Liver (tissue), 9 donors: ENCODE results near the gene SLCO4A1. TPM values are rescaled to one million over a fixed set of nuclear protein-coding genes. Genes with fewer than 3 reads are reported as not detected.

Experiments used
- DNase-seq: peaks from one replicate; pipeline ENCODE4 v3.0.0-alpha.2; 2017; ENCODE audit warnings: low spot score
- H3K27ac ChIP-seq, 2 donors: one replicate each; pipeline ENCODE4 v1.7.0; 2013; ENCODE audit warnings: inconsistent platforms in 2 of 2, low read length in 2 of 2, control low read depth in 1 of 2, low read depth in 1 of 2, mild to moderate bottlenecking in 1 of 2
- H3K27me3 ChIP-seq, 4 donors: one replicate each; pipeline versions ENCODE4 v1.6.1 to v1.7.0; 2013; ENCODE audit warnings: low read length in 3 of 4, inconsistent platforms in 1 of 4, mild to moderate bottlenecking in 1 of 4, moderate library complexity in 1 of 4; ENCODE audit not compliant: control insufficient read depth in 4 of 4, insufficient read depth in 4 of 4
- H3K36me3 ChIP-seq, 4 donors: one replicate each; pipeline versions ENCODE4 v1.6.1 to v1.7.0; 2013; ENCODE audit warnings: low read length in 3 of 4, mild to moderate bottlenecking in 3 of 4, low read depth in 1 of 4, moderate library complexity in 1 of 4; ENCODE audit not compliant: control insufficient read depth in 4 of 4, insufficient read depth in 3 of 4
- H3K4me1 ChIP-seq, 4 donors: one replicate each; pipeline versions ENCODE4 v1.6.1 to v1.7.0; 2013; ENCODE audit warnings: low read length in 3 of 4, mild to moderate bottlenecking in 3 of 4, moderate library complexity in 1 of 4; ENCODE audit not compliant: control insufficient read depth in 4 of 4, insufficient read depth in 4 of 4
- H3K4me3 ChIP-seq, 3 donors: one replicate each; pipeline versions ENCODE4 v1.6.1 to v1.7.0; 2013; ENCODE audit warnings: low read length in 3 of 3, control low read depth in 1 of 3, low read depth in 1 of 3, mild to moderate bottlenecking in 1 of 3
- H3K9ac ChIP-seq, 2 donors: one replicate each; pipeline ENCODE4 v1.7.0; 2013; ENCODE audit warnings: low read length in 2 of 2, mild to moderate bottlenecking in 2 of 2, moderate library complexity in 2 of 2, control low read depth in 1 of 2, low read depth in 1 of 2
- H3K9me3 ChIP-seq, 4 donors: one replicate each; pipeline versions ENCODE4 v1.6.1 to v1.7.0; 2013; ENCODE audit warnings: low read length in 3 of 4; ENCODE audit not compliant: control insufficient read depth in 4 of 4
- ATF3 ChIP-seq: IDR thresholded peaks from 2 replicates; pipeline ENCODE4 v1.6.1; 2016; ENCODE audit warnings: antibody characterized with exemption
- CTCF ChIP-seq: fragments of 150-350 bp; IDR thresholded peaks from 2 replicates; pipeline ENCODE4 v1.5.1; 2017; ENCODE audit warnings: improper control_type of control experiment, low read depth, low read length; ENCODE audit not compliant: missing input control
- EGR1 ChIP-seq, 2 donors: IDR thresholded peaks; 2 replicates each; pipeline ENCODE4 v1.6.1; 2016 to 2018; ENCODE audit warnings: antibody characterized with exemption in 2 of 2, low read depth in 2 of 2
- FOXA1 ChIP-seq: IDR thresholded peaks from 2 replicates; pipeline ENCODE4 v1.6.1; 2016; ENCODE audit warnings: antibody characterized with exemption
- FOXA2 ChIP-seq: IDR thresholded peaks from 2 replicates; pipeline ENCODE4 v1.6.1; 2016; ENCODE audit warnings: antibody characterized with exemption
- HNF4G ChIP-seq: IDR thresholded peaks from 2 replicates; pipeline ENCODE4 v1.6.1; 2016; ENCODE audit warnings: antibody characterized with exemption
- JUND ChIP-seq, 2 donors: IDR thresholded peaks; 2 replicates each; pipeline ENCODE4 v1.6.1; 2016; ENCODE audit warnings: antibody characterized with exemption in 2 of 2
- MAX ChIP-seq: IDR thresholded peaks from 2 replicates; pipeline ENCODE4 v1.6.1; 2016; ENCODE audit warnings: antibody characterized with exemption
- RAD21 ChIP-seq, 2 donors: IDR thresholded peaks; 2 replicates each; pipeline ENCODE4 v1.6.1; 2016; ENCODE audit warnings: antibody characterized with exemption in 2 of 2, mild to moderate bottlenecking in 2 of 2
- REST ChIP-seq: IDR thresholded peaks from 2 replicates; pipeline ENCODE4 v1.6.1; 2016; ENCODE audit warnings: antibody characterized with exemption, mild to moderate bottlenecking
- RXRA ChIP-seq, 2 donors: IDR thresholded peaks; 2 replicates each; pipeline ENCODE4 v1.6.1; 2017 to 2018; ENCODE audit warnings: antibody characterized with exemption in 2 of 2, mild to moderate bottlenecking in 1 of 2
- TAF1 ChIP-seq: conservative IDR thresholded peaks from 2 replicates; pipeline ENCODE4 v1.6.1; 2016; ENCODE audit warnings: antibody characterized with exemption, mild to moderate bottlenecking
- YY1 ChIP-seq: IDR thresholded peaks from 2 replicates; pipeline ENCODE4 v1.6.1; 2016; ENCODE audit warnings: antibody characterized with exemption, mild to moderate bottlenecking
- ZBTB33 ChIP-seq: IDR thresholded peaks from 2 replicates; pipeline ENCODE4 v1.6.1; 2016; ENCODE audit warnings: antibody characterized with exemption
- WGBS: extraction: QIAGEN DNeasy Blood & Tissue Kit; methylation state at CpG from one replicate; pipeline ENCODE4 v1.1.7; 2013; 5-methylcytosine and 5-hydroxymethylcytosine counted together
- polyA plus RNA-seq, 2 donors: library from polyadenylated mRNA; stranded (reverse) in 1 of 2; unstranded in 1 of 2; fragments of 200-250 nt in 1 of 2; fragments of >200 nt in 1 of 2; fragmentation: Nextera tagmentation in 1 of 2; extraction: Ambion mirVana in 1 of 2; gene quantifications; one replicate each; pipeline versions ENCODE4 v1.2.1 to v1.2.3, GENCODE V29; 2013 to 2015
- total RNA-seq, 2 donors: library from RNA; depleted of rRNA; stranded (reverse); fragments of >200 nt; gene quantifications; one replicate each; pipeline ENCODE4 v1.2.3, GENCODE V29; 2014
- donor health status: healthy.
- donor health status: healthy.
- donor health status: healthy.
- donor health status: healthy.
- donor health status: healthy.

The SLCO4A1 gene
- total and polyA plus RNA-seq, 4 donors, result 1.3 to 4.3 (median 2.6) TPM

- TF ChIP-seq REST, result no peak
- no peak for TF ChIP-seq FOXA2
- no peak for TF ChIP-seq MAX
- TF ChIP-seq ZBTB33, result no peak
Observed at GRCh38 chr20:62634330-62634967, 7.9 kb upstream of the SLCO4A1 start (continued).

- no peaks in the 10 kb centered on the region for H3K9me3 ChIP-seq
- no peak for TF ChIP-seq FOXA2
- TF ChIP-seq REST, result no peak
- TF ChIP-seq JUND (IDR thresholded peaks at IDR 0.05), result no peak
- TF ChIP-seq ATF3, result no peak
- no peak for TF ChIP-seq RXRA (IDR thresholded peaks at IDR 0.05)
- TF ChIP-seq TAF1, result no peak
- TF ChIP-seq EGR1 (IDR thresholded peaks at IDR 0.05; ENCODE audit: low read depth in 2 of 2), result no peak
- TF ChIP-seq ZBTB33, result no peak
- TF ChIP-seq MAX, result no peak
- TF ChIP-seq CTCF, result no peak
- no peak for TF ChIP-seq HNF4G
- no peak for TF ChIP-seq RAD21 (IDR thresholded peaks at IDR 0.05)
- no peak for TF ChIP-seq YY1
- TF ChIP-seq FOXA1, result no peak
- no peaks in the 10 kb centered on the region for H3K36me3 ChIP-seq
- DNase-seq, result no peak
- no peak overlapping the region for H3K9ac ChIP-seq
- H3K27me3 ChIP-seq, result no peaks in the 10 kb centered on the region
- no peaks in the 10 kb centered on the region for H3K4me1 ChIP-seq
- 87% methylated on average over 15 of the region's 15 CpGs for WGBS
- H3K4me3 ChIP-seq, result no peak overlapping the region
- no peak overlapping the region for H3K27ac ChIP-seq
Observed at GRCh38 chr20:62635232-62635631, 7.1 kb upstream of the SLCO4A1 start.
